Activated naive CD8-positive, alpha-beta T cell treated with anti-CD3 and anti-CD28 coated beads, Interleukin-2, amount 50 U/mL, for 16 hours (primary cell): ENCODE measurements around the gene APBB2.
A peak's percentile ranks its signal among the peaks of the same experiment; 100 is the strongest.
"Not testable (repeated sequence)": the region's sequence is repeated elsewhere in the genome, so short reads cannot be mapped to it uniquely, and the experiment has no call there.

Experiments used
- DNase-seq: peaks from one replicate; pipeline ENCODE4 v3.0.0-alpha.2; 2020; ENCODE audit warnings: low read depth, low spot score

APBB2 gene

GRCh38 chr4:40908702-40909362 lies 305.5 kb downstream of the APBB2 start:
- peak; percentile 26 for DNase-seq

- no peak for DNase-seq
Measured at GRCh38 chr4:40908297-40908696, 306.0 kb downstream of the APBB2 start.

GRCh38 chr4:40905414-40905813 lies 308.9 kb downstream of the APBB2 start:
- DNase-seq = no peak

GRCh38 chr4:40900531-40900930 lies 313.8 kb downstream of the APBB2 start:
- not testable (repeated sequence) for DNase-seq

- DNase-seq = peak; percentile 48
Measured at GRCh38 chr4:40897557-40898203, 316.7 kb downstream of the APBB2 start.

GRCh38 chr4:40890764-40891163 lies 323.6 kb downstream of the APBB2 start:
- no peak for DNase-seq

- DNase-seq = no peak
Measured at GRCh38 chr4:40890199-40890598, 324.1 kb downstream of the APBB2 start.

- DNase-seq = no peak
Measured at GRCh38 chr4:40888933-40889332, 325.4 kb downstream of the APBB2 start.

GRCh38 chr4:40887764-40888131 lies 326.6 kb downstream of the APBB2 start:
- no peak for DNase-seq

GRCh38 chr4:40886931-40887763 lies 327.2 kb downstream of the APBB2 start:
- no peak for DNase-seq

- no peak for DNase-seq
Measured at GRCh38 chr4:40881851-40882250, 332.5 kb downstream of the APBB2 start.

GRCh38 chr4:40881096-40881495 lies 333.2 kb downstream of the APBB2 start:
- DNase-seq = no peak

GRCh38 chr4:40878548-40879055 lies 335.7 kb downstream of the APBB2 start:
- DNase-seq = no peak

- no peak for DNase-seq
Measured at GRCh38 chr4:40877081-40877480, 337.3 kb downstream of the APBB2 start.

- DNase-seq = no peak
Measured at GRCh38 chr4:40875507-40876150, 338.7 kb downstream of the APBB2 start.

- DNase-seq = no peak
Measured at GRCh38 chr4:40874901-40875300, 339.4 kb downstream of the APBB2 start.

- DNase-seq = no peak
Measured at GRCh38 chr4:40874331-40874730, 340.0 kb downstream of the APBB2 start.

- no peak for DNase-seq
Measured at GRCh38 chr4:40871695-40872250, 342.6 kb downstream of the APBB2 start.

GRCh38 chr4:40870150-40870549 lies 344.2 kb downstream of the APBB2 start:
- no peak for DNase-seq

GRCh38 chr4:40865696-40866095 lies 348.6 kb downstream of the APBB2 start:
- no peak for DNase-seq

- DNase-seq = no peak
Measured at GRCh38 chr4:40864531-40864930, 349.8 kb downstream of the APBB2 start.

- no peak for DNase-seq
Measured at GRCh38 chr4:40858962-40859361, 355.4 kb downstream of the APBB2 start.
